BJ (cell line): ENCODE measurements around the gene RIMS3. TPM values are rescaled to one million over a fixed set of nuclear protein-coding genes. Genes with fewer than 3 reads are reported as not detected.

Experiments used
- CTCF ChIA-PET: fragments of 350-600 bp; formaldehyde crosslinking; extraction: SDS; loops from one replicate; lab custom pipeline; 2021; ENCODE audit warnings: antibody characterized with exemption, inconsistent platforms; lab: Yijun Ruan, JAX
- POLR2A ChIA-PET: fragments of 300-600 bp; sonication (Branson Sonifier 250); formaldehyde crosslinking; extraction: SDS; loops from one replicate; lab custom pipeline; 2021; ENCODE audit warnings: antibody characterized with exemption; lab: Charles Lee
- DNase-seq: peaks from one replicate; pipeline ENCODE4 v3.0.0-alpha.2; 2011; ENCODE audit warnings: low read depth
- H3K27me3 ChIP-seq: 2 replicates; pipeline ENCODE4 v1.6.0; 2011; ENCODE audit warnings: low read length; ENCODE audit not compliant: control insufficient read depth, insufficient read depth
- H3K36me3 ChIP-seq: 2 replicates; pipeline ENCODE4 v1.5.1; 2011; ENCODE audit warnings: low read length; ENCODE audit not compliant: control insufficient read depth, insufficient read depth
- H3K4me3 ChIP-seq: 2 replicates; pipeline ENCODE4 v1.5.1; 2011; ENCODE audit warnings: low read depth, mild to moderate bottlenecking, control low read depth, low read length
- CTCF ChIP-seq: IDR thresholded peaks from 2 replicates; pipeline ENCODE4 v1.5.1; 2011; ENCODE audit warnings: low read depth, mild to moderate bottlenecking, control low read depth, inconsistent platforms, low read length, moderate library complexity; ENCODE audit not compliant: insufficient read depth
- polyA plus RNA-seq: library from polyadenylated mRNA; depleted of rRNA; stranded (reverse); fragments of >200 nt; gene quantifications from 2 replicates; pipeline ENCODE4 v1.2.3, GENCODE V29; 2011

Gene RIMS3
- polyA plus RNA-seq, 1 experiment: 0.59 TPM

DNA sequence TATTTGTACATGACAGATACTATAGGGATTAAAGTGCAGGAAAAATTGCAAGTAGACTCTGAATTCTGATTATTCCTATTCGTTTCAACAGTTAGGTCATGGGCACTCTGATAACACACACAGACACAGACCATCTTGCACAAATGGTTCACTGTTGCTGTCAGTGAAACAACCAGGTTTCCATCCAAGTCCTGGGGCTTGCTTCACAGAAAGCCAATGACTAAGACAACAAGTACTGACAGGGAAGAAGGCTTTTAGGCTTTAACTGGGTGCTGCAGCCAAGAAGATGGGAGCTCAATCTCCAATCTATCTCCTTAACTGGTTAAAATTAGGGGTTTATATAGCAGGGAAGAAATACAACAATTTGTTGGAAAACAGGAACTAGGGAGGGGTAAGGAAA, 57.6 kb downstream of the RIMS3 start:
- Histone ChIP-seq H3K27me3 (peaks cover 3% of the 10 kb centered on the region; the same call in 1 of the 2 replicates), H3K4me3 (no peak overlapping the region), H3K36me3 (no peaks in the 10 kb centered on the region)
- no peak for DNase-seq
- TF ChIP-seq CTCF: no peak
- ChIA-PET POLR2A (no interaction called here), CTCF (no interaction called here)

DNA sequence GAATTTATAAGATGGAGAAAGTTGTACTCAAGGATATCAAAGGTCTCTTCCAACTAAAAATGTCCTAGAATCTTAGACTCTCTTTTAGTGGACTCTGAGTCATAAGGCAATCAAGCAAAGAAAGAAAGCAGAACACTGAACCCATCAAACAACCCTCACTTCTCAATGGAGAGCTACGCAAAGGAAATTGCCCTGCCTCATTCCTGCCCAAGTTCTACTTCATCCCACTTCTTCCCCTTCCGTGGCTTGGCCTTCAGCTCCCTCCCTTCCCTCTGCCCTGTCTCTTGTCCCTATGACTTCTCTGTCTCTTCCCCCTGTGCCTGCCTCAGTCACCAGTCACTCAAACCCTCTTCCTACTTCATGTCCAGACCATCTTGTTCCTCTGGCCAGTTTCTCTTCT, 58.5 kb downstream of the RIMS3 start:
- no peak for DNase-seq
- Histone ChIP-seq H3K4me3 (no peak overlapping the region), H3K27me3 (peaks cover 5% of the 10 kb centered on the region; the same call in 1 of the 2 replicates), H3K36me3 (no peaks in the 10 kb centered on the region)
- POLR2A ChIA-PET: no interaction called here
- TF ChIP-seq CTCF: no peak
- CTCF ChIA-PET: no interaction called here

- no peak for DNase-seq
- H3K4me3 ChIP-seq: no peak overlapping the region
- peaks cover 5% of the 10 kb centered on the region; the same call in 1 of the 2 replicates for H3K27me3 ChIP-seq
- ChIA-PET POLR2A (no interaction called here), CTCF (interaction anchor here (1.4 kb wide), 1 partner anchor 16 kb away, joined by 3 read pairs; no protein-coding TSS in a partner anchor)
- H3K36me3 ChIP-seq: no peaks in the 10 kb centered on the region
- TF ChIP-seq CTCF: no peak
Measured at GRCh38 chr1:40606194-40606593, 59.3 kb downstream of the RIMS3 start.

- ChIA-PET POLR2A (no interaction called here), CTCF (no interaction called here)
- TF ChIP-seq CTCF: no peak
- DNase-seq: no peak
- no peaks in the 10 kb centered on the region for H3K36me3 ChIP-seq
- H3K4me3 ChIP-seq: no peak overlapping the region
- H3K27me3 ChIP-seq: peaks cover 3% of the 10 kb centered on the region; the same call in 1 of the 2 replicates
Measured at GRCh38 chr1:40599926-40600325, 65.6 kb downstream of the RIMS3 start.

- ChIA-PET CTCF (no interaction called here), POLR2A (no interaction called here)
- no peak for DNase-seq
- TF ChIP-seq CTCF: no peak
- Histone ChIP-seq H3K4me3 (no peak overlapping the region), H3K27me3 (peaks cover 4% of the 10 kb centered on the region; the same call in 1 of the 2 replicates), H3K36me3 (no peaks in the 10 kb centered on the region)
Measured at GRCh38 chr1:40595623-40596022, 69.9 kb downstream of the RIMS3 start.
